ENCODE data around the gene GARIN5A.
"Not testable (repeated sequence)": the region's sequence is repeated elsewhere in the genome, so short reads cannot be mapped to it uniquely, and the experiment has no call there.

Gene GARIN5A

GRCh38 chr19:50447750-50448149, 28.9 kb downstream of the GARIN5A start:
- no peak for TF ChIP-seq CTCF (IDR thresholded peaks at IDR 0.05; ENCODE audit: low read depth, low read length, missing control alignments)
- Histone ChIP-seq H3K4me3 (ENCODE audit: low read depth, low read length) (no peak overlapping the region), H3K27me3 (replicated peaks) (no peaks in the 10 kb centered on the region), H3K27ac (no peak overlapping the region), H3K36me3 (replicated peaks) (no peaks in the 10 kb centered on the region)
- no peak for DNase-seq
- in situ Hi-C loops (cut with HindIII; ENCODE audit: low pct_ligation_motif_present, low sequenced_read_pairs), result no loop called here

GRCh38 chr19:50447053-50447452, 29.6 kb downstream of the GARIN5A start:
- H3K27ac ChIP-seq, result no peak overlapping the region
- no peak for TF ChIP-seq CTCF (IDR thresholded peaks at IDR 0.05; ENCODE audit: low read depth, low read length, missing control alignments)
- no peak overlapping the region for H3K4me3 ChIP-seq (ENCODE audit: low read depth, low read length)
- in situ Hi-C loops (cut with HindIII; ENCODE audit: low pct_ligation_motif_present, low sequenced_read_pairs), result no loop called here
- no peaks in the 10 kb centered on the region for H3K36me3 ChIP-seq (replicated peaks)
- DNase-seq, result no peak
- H3K27me3 ChIP-seq (replicated peaks), result no peaks in the 10 kb centered on the region

- Histone ChIP-seq H3K27ac (no peak overlapping the region), H3K4me3 (ENCODE audit: low read depth, low read length) (no peak overlapping the region), H3K27me3 (replicated peaks) (no peaks in the 10 kb centered on the region), H3K36me3 (replicated peaks) (no peaks in the 10 kb centered on the region)
- TF ChIP-seq CTCF (IDR thresholded peaks at IDR 0.05; ENCODE audit: low read depth, low read length, missing control alignments), result no peak
- no peak for DNase-seq
- in situ Hi-C loops (cut with HindIII; ENCODE audit: low pct_ligation_motif_present, low sequenced_read_pairs), result no loop called here
These were observed 32.6 kb downstream of the GARIN5A start for GRCh38 chr19:50444059-50444458.

- H3K27ac ChIP-seq; H3K4me3 ChIP-seq (ENCODE audit: low read depth, low read length); DNase-seq; H3K36me3 ChIP-seq (replicated peaks); H3K27me3 ChIP-seq (replicated peaks); in situ Hi-C loops (cut with HindIII; ENCODE audit: low pct_ligation_motif_present, low sequenced_read_pairs): not testable (repeated sequence)
These were observed 37.5 kb downstream of the GARIN5A start for GRCh38 chr19:50439130-50439529.

- Histone ChIP-seq H3K27ac (no peak overlapping the region), H3K27me3 (replicated peaks) (peaks cover 8% of the 10 kb centered on the region), H3K36me3 (replicated peaks) (no peaks in the 10 kb centered on the region), H3K4me3 (ENCODE audit: low read depth, low read length) (no peak overlapping the region)
- no peak for TF ChIP-seq CTCF (IDR thresholded peaks at IDR 0.05; ENCODE audit: low read depth, low read length, missing control alignments)
- no peak for DNase-seq
- in situ Hi-C loops (cut with HindIII; ENCODE audit: low pct_ligation_motif_present, low sequenced_read_pairs), result no loop called here
These were observed 38.7 kb downstream of the GARIN5A start for GRCh38 chr19:50437862-50438449.

- H3K4me3 ChIP-seq (ENCODE audit: low read depth, low read length), result no peak overlapping the region
- H3K27me3 ChIP-seq (replicated peaks), result peaks cover 18% of the 10 kb centered on the region
- in situ Hi-C loops (cut with HindIII; ENCODE audit: low pct_ligation_motif_present, low sequenced_read_pairs), result no loop called here
- TF ChIP-seq CTCF (IDR thresholded peaks at IDR 0.05; ENCODE audit: low read depth, low read length, missing control alignments), result no peak
- no peaks in the 10 kb centered on the region for H3K36me3 ChIP-seq (replicated peaks)
- no peak for DNase-seq
- no peak overlapping the region for H3K27ac ChIP-seq
These were observed 41.0 kb downstream of the GARIN5A start for GRCh38 chr19:50435627-50436026.

Measured in brain microvascular endothelial cell (primary cell).